OCI-LY3 (cell line): ENCODE results near the gene SLX1A.
"Not testable (repeated sequence)": the region's sequence is repeated elsewhere in the genome, so short reads cannot be mapped to it uniquely, and the experiment has no call there.

Experiments used
- EZH2phosphoT487 ChIP-seq: fragments of 200-600 bp; shearing (Covaris generic); IDR thresholded peaks from 2 replicates; pipeline ENCODE4 v1.6.1; 2018; ENCODE audit warnings: antibody characterized with exemption, mixed run types, low read depth
- TF ChIP-seq, protein P1 (sequence below): fragments of 200-600, 300-600 bp; sonication (generic); IDR thresholded peaks from 2 replicates; pipeline ENCODE4 v1.5.1; 2014; ENCODE audit warnings: antibody characterized with exemption, low read length, low read depth

GRCh38 chr16:30209032-30209431, 15.4 kb downstream of the SLX1A start:
- TF ChIP-seq, protein P1, sequence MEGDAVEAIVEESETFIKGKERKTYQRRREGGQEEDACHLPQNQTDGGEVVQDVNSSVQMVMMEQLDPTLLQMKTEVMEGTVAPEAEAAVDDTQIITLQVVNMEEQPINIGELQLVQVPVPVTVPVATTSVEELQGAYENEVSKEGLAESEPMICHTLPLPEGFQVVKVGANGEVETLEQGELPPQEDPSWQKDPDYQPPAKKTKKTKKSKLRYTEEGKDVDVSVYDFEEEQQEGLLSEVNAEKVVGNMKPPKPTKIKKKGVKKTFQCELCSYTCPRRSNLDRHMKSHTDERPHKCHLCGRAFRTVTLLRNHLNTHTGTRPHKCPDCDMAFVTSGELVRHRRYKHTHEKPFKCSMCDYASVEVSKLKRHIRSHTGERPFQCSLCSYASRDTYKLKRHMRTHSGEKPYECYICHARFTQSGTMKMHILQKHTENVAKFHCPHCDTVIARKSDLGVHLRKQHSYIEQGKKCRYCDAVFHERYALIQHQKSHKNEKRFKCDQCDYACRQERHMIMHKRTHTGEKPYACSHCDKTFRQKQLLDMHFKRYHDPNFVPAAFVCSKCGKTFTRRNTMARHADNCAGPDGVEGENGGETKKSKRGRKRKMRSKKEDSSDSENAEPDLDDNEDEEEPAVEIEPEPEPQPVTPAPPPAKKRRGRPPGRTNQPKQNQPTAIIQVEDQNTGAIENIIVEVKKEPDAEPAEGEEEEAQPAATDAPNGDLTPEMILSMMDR = not testable (repeated sequence)
- not testable (repeated sequence) for TF ChIP-seq EZH2phosphoT487
